HCT116 (cell line): ENCODE measurements around the gene TIAM2. TPM values are rescaled to one million over a fixed set of nuclear protein-coding genes. Genes with fewer than 3 reads are reported as not detected.

Experiments used
- ATAC-seq: fragments of 200-7000 bp; cut with Tn5 transposase; 2 replicates; pipeline ENCODE4 v1.9.1; 2020; ENCODE audit warnings: mild to moderate bottlenecking, moderate library complexity
- BruUV-seq: library from RNA; stranded (reverse); fragments of 400-500 nt; replicated peaks from 2 replicates; lab custom pipeline; 2021; lab: Mats Ljungman, UMichigan
- CTCF ChIA-PET: fragments of 300-600 bp; sonication (Branson Sonifier 250); formaldehyde crosslinking; loops from one replicate; lab custom pipeline; 2021; ENCODE audit warnings: antibody characterized with exemption; lab: Charles Lee
- POLR2A ChIA-PET: fragments of 300-600, 350-600 bp; sonication (Branson Sonifier 250); formaldehyde crosslinking; loops from one replicate; lab custom pipeline; 2021; ENCODE audit warnings: antibody characterized with exemption; lab: Charles Lee
- RAD21 ChIA-PET, 2 experiments: fragments of 300-600 bp; sonication (Branson Sonifier 250); formaldehyde crosslinking; loops; one replicate each; lab custom pipeline; 2023; ENCODE audit warnings: low total read pairs in 2 of 2; ENCODE audit not compliant: uncharacterized antibody in 2 of 2, unreplicated experiment in 2 of 2, low non-redundant PET in 1 of 2; lab: Charles Lee
- DNase-seq: peaks from one replicate; pipeline ENCODE4 v3.0.0-alpha.2; 2010; ENCODE audit warnings: low read depth, low spot score
- H2AFZ ChIP-seq: fragments of 200-600 bp; shearing (Covaris generic), sonication (generic); 2 replicates; pipeline ENCODE4 v1.6.1; 2017; ENCODE audit warnings: low read depth, mixed run types, mixed read lengths, antibody characterized with exemption, low read length; ENCODE audit not compliant: poor library complexity, severe bottlenecking
- H3K27ac ChIP-seq: 2 replicates; pipeline ENCODE4 v1.5.1; 2012; ENCODE audit warnings: low read depth, low read length
- H3K27me3 ChIP-seq: fragments of 200-600 bp; sonication (generic); 2 replicates; pipeline ENCODE4 v1.6.1; 2016; ENCODE audit warnings: mixed run types, low read length, mixed read lengths; ENCODE audit not compliant: insufficient read depth
- H3K36me3 ChIP-seq, 2 experiments: fragments of 200-500 bp in 1 of 2; fragments of 200-600 bp in 1 of 2; sonication (Bioruptor generic) in 1 of 2; sonication (generic) in 1 of 2; 2 replicates each; pipeline versions ENCODE4 v1.5.1 to v1.6.1; 2014 to 2016; ENCODE audit warnings: low read length in 2 of 2, inconsistent platforms in 1 of 2, mixed read lengths in 1 of 2, mixed run types in 1 of 2; ENCODE audit not compliant: insufficient read depth in 2 of 2, control insufficient read depth in 1 of 2
- H3K4me1 ChIP-seq, 2 experiments: fragments of 200-600 bp in 1 of 2; sonication (generic) in 1 of 2; 2 replicates each; pipeline versions ENCODE4 v1.5.1 to v1.6.1; 2012 to 2017; ENCODE audit warnings: low read length in 2 of 2, inconsistent platforms in 1 of 2, mild to moderate bottlenecking in 1 of 2, mixed read lengths in 1 of 2, mixed run types in 1 of 2, moderate library complexity in 1 of 2; ENCODE audit not compliant: insufficient read depth in 2 of 2, control insufficient read depth in 1 of 2
- H3K4me2 ChIP-seq: fragments of 200-600 bp; sonication (generic); 2 replicates; pipeline ENCODE4 v1.6.1; 2017; ENCODE audit warnings: mixed run types, low read length, mixed read lengths
- H3K4me3 ChIP-seq, 2 experiments: fragments of 200-600 bp in 1 of 2; sonication (generic) in 1 of 2; replicated peaks in 1 of 2; 2 replicates each; pipeline ENCODE4 v1.5.1; 2011 to 2016; ENCODE audit warnings: low read length in 2 of 2, control low read depth in 1 of 2, low read depth in 1 of 2, mild to moderate bottlenecking in 1 of 2, mixed read lengths in 1 of 2, mixed run types in 1 of 2
- H3K79me2 ChIP-seq: fragments of 200-600 bp; sonication (generic); 2 replicates; pipeline ENCODE4 v1.6.1; 2017; ENCODE audit warnings: mild to moderate bottlenecking, mixed run types, low read length, moderate library complexity, mixed read lengths; ENCODE audit not compliant: insufficient read depth
- H3K9ac ChIP-seq: fragments of 200-600 bp; sonication (generic); 2 replicates; pipeline ENCODE4 v1.6.1; 2016; ENCODE audit warnings: low read length, mixed read lengths
- H3K9me2 ChIP-seq: fragments of 200-600 bp; sonication (generic), shearing (Covaris generic); 2 replicates; pipeline ENCODE4 v1.6.1; 2017; ENCODE audit warnings: mixed run types, mild to moderate bottlenecking, moderate library complexity; ENCODE audit not compliant: insufficient read depth
- H3K9me3 ChIP-seq, 2 experiments: fragments of 200-500 bp in 1 of 2; fragments of 200-600 bp in 1 of 2; sonication (Bioruptor generic) in 1 of 2; sonication (generic) in 1 of 2; 2 replicates each; pipeline ENCODE4 v1.6.1; 2014 to 2017; ENCODE audit warnings: low read length in 2 of 2, mixed read lengths in 2 of 2, inconsistent platforms in 1 of 2, low read depth in 1 of 2, mild to moderate bottlenecking in 1 of 2, mixed run types in 1 of 2, moderate library complexity in 1 of 2; ENCODE audit not compliant: control insufficient read depth in 1 of 2, insufficient read depth in 1 of 2
- H4K20me1 ChIP-seq: fragments of 200-600 bp; sonication (generic), shearing (Covaris generic); 2 replicates; pipeline ENCODE4 v1.6.1; 2017; ENCODE audit warnings: mixed run types, mild to moderate bottlenecking, moderate library complexity; ENCODE audit not compliant: insufficient read depth
- EGR1 ChIP-seq: IDR thresholded peaks from 2 replicates; pipeline ENCODE4 v1.6.1; 2012; ENCODE audit warnings: low read depth
- ELF1 ChIP-seq: IDR thresholded peaks from 2 replicates; pipeline ENCODE4 v1.6.1; 2012; ENCODE audit warnings: low read depth, borderline replicate concordance
- EZH2 ChIP-seq: fragments of 200-600 bp; sonication (generic); IDR thresholded peaks from 2 replicates; pipeline ENCODE4 v1.6.1; 2017; ENCODE audit warnings: antibody characterized with exemption, mixed run types
- FOSL1 ChIP-seq: IDR thresholded peaks from 2 replicates; pipeline ENCODE4 v1.6.1; 2012; ENCODE audit warnings: low read depth
- JUND ChIP-seq: IDR thresholded peaks from 2 replicates; pipeline ENCODE4 v1.6.1; 2012
- MAX ChIP-seq: IDR thresholded peaks from 2 replicates; pipeline ENCODE4 v1.6.1; 2012
- POLR2A ChIP-seq: IDR thresholded peaks from 2 replicates; pipeline ENCODE4 v1.7.0; 2011; ENCODE audit warnings: borderline replicate concordance; ENCODE audit not compliant: insufficient read depth, insufficient read length; ENCODE audit errors: extremely low read depth
- POLR2AphosphoS5 ChIP-seq: IDR thresholded peaks from 2 replicates; pipeline ENCODE4 v1.6.1; 2011; ENCODE audit warnings: mild to moderate bottlenecking, low read depth, low read length, moderate library complexity
- RAD21 ChIP-seq: IDR thresholded peaks from 2 replicates; pipeline ENCODE4 v1.6.1; 2012; ENCODE audit warnings: low read depth, mild to moderate bottlenecking
- SIN3A ChIP-seq: IDR thresholded peaks from 2 replicates; pipeline ENCODE4 v1.6.1; 2012; ENCODE audit warnings: low read depth
- SP1 ChIP-seq: IDR thresholded peaks from 2 replicates; pipeline ENCODE4 v1.6.1; 2012; ENCODE audit warnings: low read depth
- SRF ChIP-seq: IDR thresholded peaks from 2 replicates; pipeline ENCODE4 v1.6.1; 2012; ENCODE audit warnings: low read depth
- YY1 ChIP-seq: IDR thresholded peaks from 2 replicates; pipeline ENCODE4 v1.6.1; 2011; ENCODE audit warnings: low read length, low read depth, moderate library complexity, mild to moderate bottlenecking; ENCODE audit not compliant: insufficient replicate concordance; ENCODE audit errors: extremely low read depth
- ZFX ChIP-seq: fragments of 450-650 bp; IDR thresholded peaks from 2 replicates; pipeline ENCODE4 v1.6.1; 2017
- ZNF274 ChIP-seq: fragments of 200-500 bp; sonication (Bioruptor generic); IDR thresholded peaks from 2 replicates; pipeline ENCODE4 v1.6.1; 2014; ENCODE audit warnings: mild to moderate bottlenecking, low read depth, low read length, inconsistent platforms
- intact Hi-C: fragments of 100-400 bp; cut with micrococcal nuclease; formaldehyde crosslinking; loops from 2 replicates; pipeline ENCODE4 v1.10.0; 2022
- total RNA-seq: library from RNA; stranded (reverse); gene quantifications from one replicate; pipeline ENCODE4 v1.2.1, GENCODE V29; 2021; ENCODE audit not compliant: unreplicated experiment
- TF ChIP-seq, protein P1 (sequence below): IDR thresholded peaks from 2 replicates; pipeline ENCODE4 v1.6.1; 2012
- TF ChIP-seq, protein P2 (sequence below), 3 experiments: fragments of 200-600 bp in 1 of 3; sonication (generic) in 1 of 3; IDR thresholded peaks in 2 of 3; conservative IDR thresholded peaks in 1 of 3; 2 replicates each; pipeline ENCODE4 v1.5.1; 2012 to 2017; ENCODE audit warnings: low read depth in 2 of 3, low read length in 2 of 3, antibody characterized with exemption in 1 of 3, borderline replicate concordance in 1 of 3, control low read depth in 1 of 3, mild to moderate bottlenecking in 1 of 3, mixed read lengths in 1 of 3, mixed run types in 1 of 3, moderate library complexity in 1 of 3; ENCODE audit not compliant: insufficient read depth in 1 of 3
- TF ChIP-seq, protein P3 (sequence below): IDR thresholded peaks from 2 replicates; pipeline ENCODE4 v1.6.1; 2012; ENCODE audit warnings: low read depth
- TF ChIP-seq, protein P4 (sequence below): IDR thresholded peaks from 2 replicates; pipeline ENCODE4 v1.6.1; 2011; ENCODE audit warnings: mild to moderate bottlenecking, low read length, moderate library complexity; ENCODE audit not compliant: insufficient replicate concordance; ENCODE audit errors: extremely low read depth

TIAM2 gene
- total RNA-seq, 1 experiment from 2014 or later = 9.4 TPM

- no peak for ATAC-seq
Observed at GRCh38 chr6:155234687-155235086, 239.6 kb downstream of the TIAM2 start.

More at GRCh38 chr6:155234687-155235086, 239.6 kb downstream of the TIAM2 start:
- H3K9ac ChIP-seq = no peak overlapping the region
- no peak overlapping the region for H3K27ac ChIP-seq
- RAD21 ChIA-PET = no interaction called here
- H3K36me3 ChIP-seq = no peaks in the 10 kb centered on the region
- POLR2A ChIA-PET = no interaction called here
- intact Hi-C loops = no loop called here
- H3K4me2 ChIP-seq = no peak overlapping the region
- H4K20me1 ChIP-seq = no peaks in the 10 kb centered on the region
- H3K27me3 ChIP-seq = no peaks in the 10 kb centered on the region
- TF ChIP-seq EGR1 (no peak), ZNF274 (no peak), YY1 (no peak), FOSL1 (no peak), POLR2AphosphoS5 (no peak), JUND (no peak), SRF (no peak), ZFX (no peak), POLR2A (no peak), SP1 (no peak), ELF1 (no peak), MAX (no peak), EZH2 (no peak), RAD21 (no peak), SIN3A (no peak)
- TF ChIP-seq, protein P1, sequence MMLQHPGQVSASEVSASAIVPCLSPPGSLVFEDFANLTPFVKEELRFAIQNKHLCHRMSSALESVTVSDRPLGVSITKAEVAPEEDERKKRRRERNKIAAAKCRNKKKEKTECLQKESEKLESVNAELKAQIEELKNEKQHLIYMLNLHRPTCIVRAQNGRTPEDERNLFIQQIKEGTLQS = no peak
- TF ChIP-seq, protein P2, sequence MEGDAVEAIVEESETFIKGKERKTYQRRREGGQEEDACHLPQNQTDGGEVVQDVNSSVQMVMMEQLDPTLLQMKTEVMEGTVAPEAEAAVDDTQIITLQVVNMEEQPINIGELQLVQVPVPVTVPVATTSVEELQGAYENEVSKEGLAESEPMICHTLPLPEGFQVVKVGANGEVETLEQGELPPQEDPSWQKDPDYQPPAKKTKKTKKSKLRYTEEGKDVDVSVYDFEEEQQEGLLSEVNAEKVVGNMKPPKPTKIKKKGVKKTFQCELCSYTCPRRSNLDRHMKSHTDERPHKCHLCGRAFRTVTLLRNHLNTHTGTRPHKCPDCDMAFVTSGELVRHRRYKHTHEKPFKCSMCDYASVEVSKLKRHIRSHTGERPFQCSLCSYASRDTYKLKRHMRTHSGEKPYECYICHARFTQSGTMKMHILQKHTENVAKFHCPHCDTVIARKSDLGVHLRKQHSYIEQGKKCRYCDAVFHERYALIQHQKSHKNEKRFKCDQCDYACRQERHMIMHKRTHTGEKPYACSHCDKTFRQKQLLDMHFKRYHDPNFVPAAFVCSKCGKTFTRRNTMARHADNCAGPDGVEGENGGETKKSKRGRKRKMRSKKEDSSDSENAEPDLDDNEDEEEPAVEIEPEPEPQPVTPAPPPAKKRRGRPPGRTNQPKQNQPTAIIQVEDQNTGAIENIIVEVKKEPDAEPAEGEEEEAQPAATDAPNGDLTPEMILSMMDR (IDR thresholded peaks at IDR 0.05 in 2 of 3, conservative IDR thresholded peaks at IDR 0.05 in 1 of 3; ENCODE audit: borderline replicate concordance in 1 of 3, insufficient read depth in 1 of 3, low read depth in 2 of 3, low read length in 2 of 3) = no peak
- TF ChIP-seq, protein P3, sequence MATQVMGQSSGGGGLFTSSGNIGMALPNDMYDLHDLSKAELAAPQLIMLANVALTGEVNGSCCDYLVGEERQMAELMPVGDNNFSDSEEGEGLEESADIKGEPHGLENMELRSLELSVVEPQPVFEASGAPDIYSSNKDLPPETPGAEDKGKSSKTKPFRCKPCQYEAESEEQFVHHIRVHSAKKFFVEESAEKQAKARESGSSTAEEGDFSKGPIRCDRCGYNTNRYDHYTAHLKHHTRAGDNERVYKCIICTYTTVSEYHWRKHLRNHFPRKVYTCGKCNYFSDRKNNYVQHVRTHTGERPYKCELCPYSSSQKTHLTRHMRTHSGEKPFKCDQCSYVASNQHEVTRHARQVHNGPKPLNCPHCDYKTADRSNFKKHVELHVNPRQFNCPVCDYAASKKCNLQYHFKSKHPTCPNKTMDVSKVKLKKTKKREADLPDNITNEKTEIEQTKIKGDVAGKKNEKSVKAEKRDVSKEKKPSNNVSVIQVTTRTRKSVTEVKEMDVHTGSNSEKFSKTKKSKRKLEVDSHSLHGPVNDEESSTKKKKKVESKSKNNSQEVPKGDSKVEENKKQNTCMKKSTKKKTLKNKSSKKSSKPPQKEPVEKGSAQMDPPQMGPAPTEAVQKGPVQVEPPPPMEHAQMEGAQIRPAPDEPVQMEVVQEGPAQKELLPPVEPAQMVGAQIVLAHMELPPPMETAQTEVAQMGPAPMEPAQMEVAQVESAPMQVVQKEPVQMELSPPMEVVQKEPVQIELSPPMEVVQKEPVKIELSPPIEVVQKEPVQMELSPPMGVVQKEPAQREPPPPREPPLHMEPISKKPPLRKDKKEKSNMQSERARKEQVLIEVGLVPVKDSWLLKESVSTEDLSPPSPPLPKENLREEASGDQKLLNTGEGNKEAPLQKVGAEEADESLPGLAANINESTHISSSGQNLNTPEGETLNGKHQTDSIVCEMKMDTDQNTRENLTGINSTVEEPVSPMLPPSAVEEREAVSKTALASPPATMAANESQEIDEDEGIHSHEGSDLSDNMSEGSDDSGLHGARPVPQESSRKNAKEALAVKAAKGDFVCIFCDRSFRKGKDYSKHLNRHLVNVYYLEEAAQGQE = no peak
- TF ChIP-seq, protein P4, sequence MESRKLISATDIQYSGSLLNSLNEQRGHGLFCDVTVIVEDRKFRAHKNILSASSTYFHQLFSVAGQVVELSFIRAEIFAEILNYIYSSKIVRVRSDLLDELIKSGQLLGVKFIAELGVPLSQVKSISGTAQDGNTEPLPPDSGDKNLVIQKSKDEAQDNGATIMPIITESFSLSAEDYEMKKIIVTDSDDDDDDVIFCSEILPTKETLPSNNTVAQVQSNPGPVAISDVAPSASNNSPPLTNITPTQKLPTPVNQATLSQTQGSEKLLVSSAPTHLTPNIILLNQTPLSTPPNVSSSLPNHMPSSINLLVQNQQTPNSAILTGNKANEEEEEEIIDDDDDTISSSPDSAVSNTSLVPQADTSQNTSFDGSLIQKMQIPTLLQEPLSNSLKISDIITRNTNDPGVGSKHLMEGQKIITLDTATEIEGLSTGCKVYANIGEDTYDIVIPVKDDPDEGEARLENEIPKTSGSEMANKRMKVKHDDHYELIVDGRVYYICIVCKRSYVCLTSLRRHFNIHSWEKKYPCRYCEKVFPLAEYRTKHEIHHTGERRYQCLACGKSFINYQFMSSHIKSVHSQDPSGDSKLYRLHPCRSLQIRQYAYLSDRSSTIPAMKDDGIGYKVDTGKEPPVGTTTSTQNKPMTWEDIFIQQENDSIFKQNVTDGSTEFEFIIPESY = no peak
- no peak overlapping the region for H3K4me3 ChIP-seq
- no peaks in the 10 kb centered on the region for H3K9me2 ChIP-seq
- H3K9me3 ChIP-seq = no peaks in the 10 kb centered on the region; a peak in 1 of 4 replicates
- no peaks in the 10 kb centered on the region for H3K4me1 ChIP-seq
- DNase-seq = no peak
- H2AFZ ChIP-seq = no peak overlapping the region
- H3K79me2 ChIP-seq = no peaks in the 10 kb centered on the region
- BruUV-seq = no TSS peak
- CTCF ChIA-PET = no interaction called here
